Measurements from ENCODE around the gene VIL1. TPM values are rescaled to one million over a fixed set of nuclear protein-coding genes. Genes with fewer than 3 reads are reported as not detected.
A peak's percentile ranks its signal among the peaks of the same experiment; 100 is the strongest.

VIL1 gene
- polyA plus RNA-seq, 3 donors, result not detected

DNA sequence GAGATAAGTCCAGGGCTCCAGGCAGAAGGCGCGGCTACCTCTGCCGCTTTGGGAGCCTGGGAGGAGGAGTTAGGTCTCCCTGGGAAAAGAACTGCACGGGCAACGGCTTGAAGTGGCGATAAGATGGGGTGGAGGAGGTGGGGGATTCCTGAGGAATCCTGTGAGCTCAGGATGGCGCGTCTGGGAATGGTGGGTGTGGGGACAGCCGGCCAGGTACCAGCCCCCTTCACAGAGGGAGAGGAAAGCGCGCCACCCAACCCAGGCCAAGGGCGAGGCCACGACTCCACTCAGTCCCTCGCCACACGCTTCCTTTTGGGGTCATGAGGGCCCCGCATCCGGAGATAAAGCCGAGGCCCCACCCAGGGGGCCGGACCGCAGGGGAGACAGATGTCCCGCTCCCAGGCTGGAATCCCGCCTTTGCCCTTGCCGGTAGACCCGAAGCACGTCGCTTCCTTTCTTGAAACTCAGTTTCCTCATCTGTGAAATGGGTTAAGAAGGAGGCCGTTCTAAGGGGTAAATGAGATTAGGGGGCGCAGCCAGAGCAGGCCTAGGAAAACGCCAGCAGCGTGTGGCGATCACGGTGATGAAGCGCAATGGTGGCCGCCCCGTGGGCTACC, 21.0 kb upstream of the VIL1 start:
- peaks cover 0 to 3% (median 0%) of the 10 kb centered on the region in 3 donors for H3K27me3 Mint-ChIP-seq (ENCODE audit: low read depth in 3 of 3)

More for the DNA sequence above, 21.0 kb upstream of the VIL1 start:
- Histone ChIP-seq H3K4me3 (replicated peaks in 1 of 3; ENCODE audit: low read depth in 2 of 3, low read length in 3 of 3) (peak overlapping the region; percentile 54 to 92 (median 85)), H4K20me1 (ENCODE audit: insufficient read depth, low read length) (peaks cover 49% of the 10 kb centered on the region), H3K4me1 (ENCODE audit: control insufficient read depth in 1 of 2, insufficient read depth in 2 of 2, low read length in 2 of 2) (peaks cover 73 to 84% of the 10 kb centered on the region in 2 donors), H3K27me3 (ENCODE audit: control insufficient read depth in 2 of 2, insufficient read depth in 2 of 2, low read length in 2 of 2) (no peaks in the 10 kb centered on the region), H2AFZ (ENCODE audit: insufficient read depth, low read depth, low read length, poor library complexity, severe bottlenecking) (no peak overlapping the region), H3K9me3 (replicated peaks in 1 of 2; ENCODE audit: control insufficient read depth in 1 of 2, insufficient read depth in 1 of 2, low read length in 2 of 2) (no peaks in the 10 kb centered on the region), H3K27ac (ENCODE audit: low read depth in 1 of 2, low read length in 2 of 2) (peak overlapping the region; percentile 90 to 91), H3K36me3 (replicated peaks in 1 of 2; ENCODE audit: control insufficient read depth in 1 of 2, insufficient read depth in 2 of 2, low read length in 2 of 2) (peaks cover 35 to 39% of the 10 kb centered on the region in 2 donors), H3K9ac (ENCODE audit: insufficient read depth, low read length, poor library complexity, severe bottlenecking) (peak overlapping the region; percentile 82), H3K79me2 (ENCODE audit: insufficient read depth, low read length) (peaks cover 69% of the 10 kb centered on the region), H3K4me2 (replicated peaks; ENCODE audit: extremely low read depth, low read length, poor library complexity, severe bottlenecking) (peak overlapping the region; percentile 96)
- peaks cover 30 to 44% of the 10 kb centered on the region in 2 donors for H3K36me3 Mint-ChIP-seq
- intact Hi-C loops (cut with micrococcal nuclease), result loop anchor here (2.0 to 10.0 kb wide), 7 partner anchors 36 to 181 kb away; partner anchors contain the start of genes AAMP (in 2 of the 2), PNKD (in 2 of the 2), ARPC2 (in 1 of the 2) and CATIP (in 1 of the 2)
- peak overlapping the region; percentile 97 to 98 (median 97) for H3K27ac Mint-ChIP-seq
- peaks cover 62% of the 10 kb centered on the region for H3K4me1 Mint-ChIP-seq
- TF ChIP-seq, protein P1, sequence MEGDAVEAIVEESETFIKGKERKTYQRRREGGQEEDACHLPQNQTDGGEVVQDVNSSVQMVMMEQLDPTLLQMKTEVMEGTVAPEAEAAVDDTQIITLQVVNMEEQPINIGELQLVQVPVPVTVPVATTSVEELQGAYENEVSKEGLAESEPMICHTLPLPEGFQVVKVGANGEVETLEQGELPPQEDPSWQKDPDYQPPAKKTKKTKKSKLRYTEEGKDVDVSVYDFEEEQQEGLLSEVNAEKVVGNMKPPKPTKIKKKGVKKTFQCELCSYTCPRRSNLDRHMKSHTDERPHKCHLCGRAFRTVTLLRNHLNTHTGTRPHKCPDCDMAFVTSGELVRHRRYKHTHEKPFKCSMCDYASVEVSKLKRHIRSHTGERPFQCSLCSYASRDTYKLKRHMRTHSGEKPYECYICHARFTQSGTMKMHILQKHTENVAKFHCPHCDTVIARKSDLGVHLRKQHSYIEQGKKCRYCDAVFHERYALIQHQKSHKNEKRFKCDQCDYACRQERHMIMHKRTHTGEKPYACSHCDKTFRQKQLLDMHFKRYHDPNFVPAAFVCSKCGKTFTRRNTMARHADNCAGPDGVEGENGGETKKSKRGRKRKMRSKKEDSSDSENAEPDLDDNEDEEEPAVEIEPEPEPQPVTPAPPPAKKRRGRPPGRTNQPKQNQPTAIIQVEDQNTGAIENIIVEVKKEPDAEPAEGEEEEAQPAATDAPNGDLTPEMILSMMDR (IDR thresholded peaks at IDR 0.05), result no peak
- WGBS (ENCODE audit: insufficient coverage), result 0% methylated on average over 31 of the region's 35 CpGs
- H3K9me3 Mint-ChIP-seq, result peaks cover 0 to 4% (median 0%) of the 10 kb centered on the region in 7 donors
- H3K4me3 Mint-ChIP-seq, result peak overlapping the region; percentile 88 to 94
- peak in 2 of 3 donors; percentile 60 to 62 for DNase-seq
